ENCODE measurements around the gene GSS.

DNA sequence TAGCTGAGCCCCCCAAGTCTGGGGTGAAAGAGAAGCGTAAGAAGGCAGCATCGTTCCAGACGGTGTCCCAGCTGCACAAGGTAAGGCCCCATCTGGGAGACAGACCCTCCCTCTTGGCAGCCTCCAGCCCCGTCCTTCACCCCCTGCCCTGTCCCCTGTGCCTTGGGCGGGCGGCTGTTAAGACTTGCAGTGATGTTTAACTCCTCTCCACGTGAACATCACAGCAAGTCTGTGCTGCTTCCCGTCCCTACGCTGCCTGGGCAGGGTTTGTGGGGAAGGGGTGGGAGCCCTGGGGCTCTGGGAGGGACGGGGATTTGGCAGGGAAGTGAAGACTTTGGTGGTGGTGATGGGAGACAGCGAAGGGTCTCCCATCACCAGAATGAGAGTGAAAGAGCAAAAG, 34.6 kb upstream of the GSS start:
- TF ChIP-seq POLR2A (IDR thresholded peaks at IDR 0.05), result no peak
- TF ChIP-seq, protein P1, sequence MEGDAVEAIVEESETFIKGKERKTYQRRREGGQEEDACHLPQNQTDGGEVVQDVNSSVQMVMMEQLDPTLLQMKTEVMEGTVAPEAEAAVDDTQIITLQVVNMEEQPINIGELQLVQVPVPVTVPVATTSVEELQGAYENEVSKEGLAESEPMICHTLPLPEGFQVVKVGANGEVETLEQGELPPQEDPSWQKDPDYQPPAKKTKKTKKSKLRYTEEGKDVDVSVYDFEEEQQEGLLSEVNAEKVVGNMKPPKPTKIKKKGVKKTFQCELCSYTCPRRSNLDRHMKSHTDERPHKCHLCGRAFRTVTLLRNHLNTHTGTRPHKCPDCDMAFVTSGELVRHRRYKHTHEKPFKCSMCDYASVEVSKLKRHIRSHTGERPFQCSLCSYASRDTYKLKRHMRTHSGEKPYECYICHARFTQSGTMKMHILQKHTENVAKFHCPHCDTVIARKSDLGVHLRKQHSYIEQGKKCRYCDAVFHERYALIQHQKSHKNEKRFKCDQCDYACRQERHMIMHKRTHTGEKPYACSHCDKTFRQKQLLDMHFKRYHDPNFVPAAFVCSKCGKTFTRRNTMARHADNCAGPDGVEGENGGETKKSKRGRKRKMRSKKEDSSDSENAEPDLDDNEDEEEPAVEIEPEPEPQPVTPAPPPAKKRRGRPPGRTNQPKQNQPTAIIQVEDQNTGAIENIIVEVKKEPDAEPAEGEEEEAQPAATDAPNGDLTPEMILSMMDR (IDR thresholded peaks at IDR 0.05), result no peak

All from thyroid gland (tissue), 4 donors.